ENCODE data around the gene EXOC3.

Gene EXOC3

GRCh38 chr5:459562-460272 lies 16.7 kb downstream of the EXOC3 start:
- TF ChIP-seq CTCF (IDR thresholded peaks at IDR 0.05; ENCODE audit: low read length, missing control alignments) = no peak
- no peak overlapping the region for H3K4me3 ChIP-seq (replicated peaks; ENCODE audit: low read depth, low read length)
- DNase-seq (ENCODE audit: low read depth) = no peak

- TF ChIP-seq CTCF (IDR thresholded peaks at IDR 0.05; ENCODE audit: low read length, missing control alignments) = no peak
- DNase-seq (ENCODE audit: low read depth) = no peak
- H3K4me3 ChIP-seq (replicated peaks; ENCODE audit: low read depth, low read length) = no peak overlapping the region
Measured at GRCh38 chr5:460273-460625, 17.3 kb downstream of the EXOC3 start.

- TF ChIP-seq CTCF (IDR thresholded peaks at IDR 0.05; ENCODE audit: low read length, missing control alignments) = no peak
- no peak for DNase-seq (ENCODE audit: low read depth)
- H3K4me3 ChIP-seq (replicated peaks; ENCODE audit: low read depth, low read length) = no peak overlapping the region
Measured at GRCh38 chr5:462051-462481, 19.1 kb downstream of the EXOC3 start.

GRCh38 chr5:463301-463700 lies 20.3 kb downstream of the EXOC3 start:
- DNase-seq (ENCODE audit: low read depth) = no peak
- TF ChIP-seq CTCF (IDR thresholded peaks at IDR 0.05; ENCODE audit: low read length, missing control alignments) = no peak
- H3K4me3 ChIP-seq (replicated peaks; ENCODE audit: low read depth, low read length) = no peak overlapping the region

GRCh38 chr5:463952-464351 lies 21.0 kb downstream of the EXOC3 start:
- TF ChIP-seq CTCF (IDR thresholded peaks at IDR 0.05; ENCODE audit: low read length, missing control alignments) = no peak
- no peak for DNase-seq (ENCODE audit: low read depth)
- no peak overlapping the region for H3K4me3 ChIP-seq (replicated peaks; ENCODE audit: low read depth, low read length)

- no peak for DNase-seq (ENCODE audit: low read depth)
- H3K4me3 ChIP-seq (replicated peaks; ENCODE audit: low read depth, low read length) = no peak overlapping the region
Measured at GRCh38 chr5:464446-464842, 21.5 kb downstream of the EXOC3 start.

More at GRCh38 chr5:464446-464842, 21.5 kb downstream of the EXOC3 start:
- no peak for TF ChIP-seq CTCF (IDR thresholded peaks at IDR 0.05; ENCODE audit: low read length, missing control alignments)
